ENCODE measurements around the gene SCFD2.
A peak's percentile ranks its signal among the peaks of the same experiment; 100 is the strongest.
"Not testable (repeated sequence)": the region's sequence is repeated elsewhere in the genome, so short reads cannot be mapped to it uniquely, and the experiment has no call there.

The SCFD2 gene

DNA sequence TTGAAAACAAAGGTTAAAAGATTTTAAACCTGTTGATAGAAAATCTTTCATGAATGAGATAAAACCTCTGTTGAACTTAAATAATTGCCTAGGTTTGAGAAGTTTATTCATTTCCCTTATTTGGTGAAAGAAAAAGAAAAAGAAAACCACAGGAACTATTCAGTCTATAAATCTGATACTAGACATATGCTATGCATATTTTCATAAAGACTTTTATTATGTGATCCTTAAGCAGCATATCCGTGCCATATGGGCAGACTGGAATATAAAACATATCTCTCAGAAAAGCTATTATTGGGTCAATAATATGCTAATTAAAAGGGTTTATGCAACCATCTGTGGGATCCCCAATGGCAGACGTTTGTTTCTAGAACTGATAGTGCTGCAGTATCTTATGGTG is 325.0 kb downstream of the SCFD2 start:
- no peak for FAIRE-seq

DNA sequence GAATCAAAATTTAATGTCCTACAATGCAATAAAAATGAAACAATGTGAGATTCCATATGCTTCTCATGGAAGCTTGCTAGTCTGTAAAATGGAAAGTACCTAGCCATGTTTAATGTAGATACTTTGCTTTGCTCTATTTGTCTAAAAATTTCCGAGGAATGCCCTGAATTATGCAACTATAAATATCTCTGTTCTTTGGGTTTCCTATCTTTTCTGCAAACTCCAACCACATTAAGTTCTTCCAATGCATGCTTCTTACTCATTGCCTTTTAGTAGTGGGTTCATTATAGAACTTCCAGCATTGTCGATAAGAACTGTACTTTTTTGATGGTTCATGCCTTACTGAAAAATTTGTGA is 325.4 kb downstream of the SCFD2 start:
- no peak for FAIRE-seq

DNA sequence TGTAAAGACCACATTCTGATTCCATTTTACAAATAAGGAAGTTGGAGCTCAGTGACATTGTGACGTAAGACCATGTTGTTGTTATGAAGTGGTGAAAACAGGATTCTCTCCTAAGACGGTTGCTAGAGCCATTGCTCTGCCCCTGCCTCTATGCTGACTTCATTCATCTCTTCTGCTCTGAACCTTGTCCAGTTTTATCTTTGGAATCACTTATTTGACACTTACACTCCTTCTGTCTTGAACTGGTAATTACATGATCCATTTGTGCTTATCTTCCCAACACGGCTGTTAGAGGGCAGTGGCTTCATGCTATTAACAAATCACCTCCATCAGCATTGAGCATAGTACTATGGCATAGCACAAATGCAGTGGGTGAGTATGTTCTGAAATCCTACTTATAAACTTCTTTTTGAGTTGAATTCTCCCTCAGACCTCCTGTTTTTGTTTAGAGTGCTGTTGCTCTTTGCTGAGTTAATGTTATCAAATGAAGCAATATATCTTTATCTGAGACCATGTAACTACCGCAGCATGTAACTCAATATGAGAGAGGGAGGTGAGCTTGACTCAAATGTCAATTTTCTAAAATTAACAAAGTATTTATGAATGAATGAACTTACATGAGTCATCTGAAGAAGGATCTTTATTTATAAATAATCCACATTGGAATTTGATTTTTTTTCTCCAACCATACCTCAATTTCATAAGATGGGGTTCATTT is 326.0 kb downstream of the SCFD2 start:
- no peak for FAIRE-seq

DNA sequence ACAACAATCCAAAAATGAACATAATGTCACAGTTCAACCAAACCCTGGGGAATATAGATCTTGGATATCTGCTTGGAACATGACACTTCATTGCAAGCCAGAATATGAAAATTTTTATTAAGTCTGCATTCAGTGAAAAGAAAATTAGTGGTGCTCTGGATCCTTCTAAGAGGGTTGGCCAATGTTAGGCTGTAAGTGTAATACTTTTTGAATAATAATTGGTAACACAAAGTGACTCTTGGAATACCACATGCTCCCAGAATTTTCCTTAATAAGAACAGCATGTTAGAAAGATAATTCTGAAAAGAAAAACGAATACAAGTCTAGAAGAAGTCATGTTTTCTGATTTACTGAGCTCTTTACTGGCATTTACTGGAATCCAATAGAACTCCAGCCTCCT is 328.0 kb downstream of the SCFD2 start:
- no peak for FAIRE-seq

DNA sequence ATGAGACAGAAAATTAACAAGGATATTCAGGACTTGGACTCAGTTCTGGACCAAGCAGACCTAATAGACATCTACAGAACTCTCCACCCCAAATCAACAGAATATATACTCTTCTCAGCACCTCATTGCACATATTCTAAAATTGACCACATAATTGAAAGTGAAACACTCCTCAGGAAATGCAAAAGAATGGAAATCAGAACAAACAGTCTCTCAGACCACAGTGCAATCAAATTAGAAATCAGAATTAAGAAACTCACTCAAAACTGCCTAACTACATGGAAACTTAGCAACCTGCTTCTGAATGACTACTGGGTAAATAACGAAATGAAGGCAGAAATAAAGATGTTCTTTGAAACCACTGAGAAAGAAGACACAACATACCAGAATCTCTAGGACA is 333.0 kb downstream of the SCFD2 start:
- FAIRE-seq = not testable (repeated sequence)

DNA sequence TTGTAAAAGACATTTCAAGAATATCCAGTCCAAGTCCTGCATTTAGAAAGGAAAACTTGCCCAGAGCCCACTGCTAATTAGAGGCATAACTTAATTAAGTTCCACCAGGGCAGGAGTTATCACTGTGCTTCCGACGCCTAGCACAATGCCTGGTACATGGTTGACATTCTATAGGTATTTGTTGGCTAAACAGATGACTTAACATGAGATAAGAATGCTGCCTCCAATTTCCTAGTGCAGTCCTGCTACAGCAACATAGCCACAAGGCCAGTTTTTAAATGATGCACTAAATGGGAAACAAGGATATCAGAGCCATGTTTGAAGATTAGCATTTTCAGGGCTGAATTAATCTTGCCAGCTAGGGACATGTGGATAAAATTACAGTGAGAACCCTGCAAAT is 339.6 kb downstream of the SCFD2 start:
- no peak for FAIRE-seq

DNA sequence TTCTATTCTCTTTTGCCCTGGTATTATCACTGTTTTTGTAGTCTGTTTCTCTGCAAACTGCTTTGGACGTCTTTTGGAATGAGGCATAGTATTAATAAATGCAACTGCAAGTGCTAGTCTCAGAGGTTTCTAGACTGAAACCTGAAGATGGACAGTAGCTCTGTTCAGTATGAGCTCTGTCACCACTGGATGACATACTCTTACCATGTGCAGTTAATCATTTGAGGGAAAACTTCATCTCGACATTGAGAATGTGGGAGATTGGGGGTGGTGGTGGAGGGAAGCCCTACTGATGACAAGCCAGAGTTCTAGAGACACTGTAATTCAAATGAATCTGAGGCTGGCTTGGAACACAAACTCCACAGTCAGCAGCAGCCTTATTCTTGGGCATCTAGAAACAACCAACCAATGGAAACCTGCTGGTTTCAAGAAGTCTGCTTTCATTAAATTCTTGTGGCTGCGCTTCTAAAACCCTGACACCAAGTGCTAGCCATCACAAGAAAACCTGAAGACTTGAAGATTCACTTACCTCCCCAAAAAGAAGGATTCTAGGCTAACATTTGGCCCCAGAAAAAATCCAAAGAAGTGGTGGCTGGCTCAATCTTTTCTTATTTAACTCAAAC is 342.1 kb downstream of the SCFD2 start:
- no peak for FAIRE-seq

DNA sequence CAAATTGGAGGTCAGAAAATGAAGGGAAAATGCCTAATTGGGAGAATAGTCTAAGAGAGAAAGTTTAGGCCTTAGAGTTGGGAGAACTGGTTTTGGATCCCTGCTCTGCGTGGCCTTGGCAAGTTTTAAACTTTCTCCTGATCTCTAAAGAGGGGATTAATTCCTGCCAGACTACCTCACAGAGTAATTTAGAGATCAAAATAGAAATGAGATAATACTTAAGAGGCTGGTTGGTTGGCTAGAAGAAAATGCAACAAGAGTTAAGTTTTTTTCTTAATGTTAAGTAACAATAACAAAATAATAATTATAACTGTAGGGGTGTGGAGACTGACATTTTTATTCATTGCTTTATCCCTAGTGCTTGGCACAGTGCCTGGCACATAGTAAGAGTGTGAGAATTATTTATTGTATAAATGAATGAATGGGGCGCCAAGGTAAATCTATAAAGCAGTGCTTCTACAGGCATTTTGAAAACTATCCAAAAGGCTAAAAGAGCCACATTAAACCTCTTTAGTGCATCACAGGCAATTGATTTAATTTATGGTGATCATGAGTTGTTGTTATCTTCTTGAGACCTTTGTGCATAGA is 343.3 kb downstream of the SCFD2 start:
- no peak for FAIRE-seq

DNA sequence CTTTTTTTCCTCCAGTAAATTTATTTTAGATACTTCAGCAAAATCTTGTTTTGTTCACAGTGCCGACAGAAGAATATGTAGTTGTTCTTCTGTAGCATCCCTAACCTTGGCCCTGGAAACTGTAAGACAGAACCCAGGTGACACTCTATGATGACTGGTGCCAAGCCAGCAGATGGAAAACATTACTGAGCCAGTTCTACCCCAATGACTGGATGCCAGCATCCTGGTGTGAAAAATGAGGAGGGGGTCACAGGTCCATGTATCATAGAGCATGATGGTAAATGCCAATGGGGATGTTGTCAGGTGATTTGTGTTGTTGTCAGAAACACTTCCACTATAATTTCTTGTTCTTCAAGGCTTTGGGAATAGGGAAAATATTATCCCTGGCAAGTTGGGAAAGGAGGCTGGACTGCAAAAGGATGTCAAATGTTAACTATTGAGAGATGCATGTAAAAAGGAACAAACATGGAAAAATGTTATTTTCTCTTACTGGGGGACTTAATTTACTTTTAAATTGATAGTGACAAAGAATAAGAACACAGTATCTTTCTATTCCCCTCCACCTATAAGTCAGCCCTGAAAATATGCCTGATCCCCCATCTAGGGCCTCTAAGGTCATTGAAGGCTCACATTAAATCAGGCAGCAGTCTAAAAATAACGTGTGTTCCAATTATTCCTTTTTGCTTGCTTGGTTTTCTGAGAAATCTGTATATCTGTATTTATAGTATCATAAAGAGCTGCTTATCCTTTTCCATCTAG is 343.9 kb downstream of the SCFD2 start:
- FAIRE-seq = no peak

DNA sequence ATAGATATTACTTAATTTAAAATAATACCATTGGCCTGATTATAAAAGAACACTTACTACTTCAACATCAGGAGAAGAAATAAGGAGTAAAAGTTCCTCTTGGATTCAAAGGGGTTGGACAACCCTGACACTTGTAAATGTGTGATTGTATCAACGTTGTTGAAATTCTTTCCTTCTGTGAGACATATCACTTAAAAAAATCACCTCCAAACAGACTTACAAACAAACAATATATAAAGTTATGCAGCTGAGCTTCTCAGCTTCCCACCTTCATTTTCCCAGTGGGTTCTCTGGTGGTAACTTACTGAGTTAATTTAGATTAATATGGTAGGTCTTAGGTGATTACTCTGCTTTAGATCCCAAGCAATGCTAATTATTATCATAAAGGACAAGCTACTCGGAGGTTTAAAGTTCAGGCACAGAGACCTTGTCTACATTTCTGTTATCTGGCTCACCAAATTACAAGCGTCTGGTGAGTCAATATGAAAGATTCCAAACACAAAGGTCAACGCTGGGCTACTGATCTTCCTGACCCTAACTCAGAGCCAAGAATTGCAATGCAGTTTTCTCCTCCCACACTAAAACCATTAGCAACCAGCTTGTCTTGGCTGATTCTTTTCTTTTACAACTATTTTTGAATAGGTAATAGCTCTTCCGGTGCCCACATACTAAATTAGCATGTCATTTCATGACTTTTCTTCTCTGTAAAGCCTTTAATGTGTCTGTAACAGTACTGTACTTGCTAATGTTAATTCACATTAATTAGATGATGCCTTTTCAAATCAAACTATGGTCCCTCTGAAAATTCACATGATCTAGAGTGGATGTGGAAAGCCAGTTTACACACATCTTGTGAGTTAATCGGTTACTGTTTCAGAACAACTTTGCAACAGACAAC is 346.1 kb downstream of the SCFD2 start:
- no peak for FAIRE-seq

DNA sequence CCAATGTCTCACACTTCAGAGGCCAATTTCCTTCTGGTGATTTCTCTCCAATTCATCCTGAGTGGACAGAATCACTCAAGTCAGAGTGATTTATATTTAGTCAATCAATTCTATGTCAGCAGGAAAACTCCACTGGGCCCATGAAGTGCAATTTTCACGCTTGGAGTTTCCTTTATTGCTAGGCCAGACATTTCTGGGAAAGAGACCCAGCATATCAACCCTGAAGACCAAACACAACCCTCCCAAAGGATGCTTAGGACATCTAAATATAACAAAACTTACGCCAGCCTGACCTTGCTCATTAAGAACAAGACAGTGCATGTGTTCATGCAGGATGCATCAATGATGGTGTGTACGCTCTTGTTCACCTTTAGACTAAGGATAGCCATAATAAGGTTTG is 347.4 kb downstream of the SCFD2 start:
- no peak for FAIRE-seq

DNA sequence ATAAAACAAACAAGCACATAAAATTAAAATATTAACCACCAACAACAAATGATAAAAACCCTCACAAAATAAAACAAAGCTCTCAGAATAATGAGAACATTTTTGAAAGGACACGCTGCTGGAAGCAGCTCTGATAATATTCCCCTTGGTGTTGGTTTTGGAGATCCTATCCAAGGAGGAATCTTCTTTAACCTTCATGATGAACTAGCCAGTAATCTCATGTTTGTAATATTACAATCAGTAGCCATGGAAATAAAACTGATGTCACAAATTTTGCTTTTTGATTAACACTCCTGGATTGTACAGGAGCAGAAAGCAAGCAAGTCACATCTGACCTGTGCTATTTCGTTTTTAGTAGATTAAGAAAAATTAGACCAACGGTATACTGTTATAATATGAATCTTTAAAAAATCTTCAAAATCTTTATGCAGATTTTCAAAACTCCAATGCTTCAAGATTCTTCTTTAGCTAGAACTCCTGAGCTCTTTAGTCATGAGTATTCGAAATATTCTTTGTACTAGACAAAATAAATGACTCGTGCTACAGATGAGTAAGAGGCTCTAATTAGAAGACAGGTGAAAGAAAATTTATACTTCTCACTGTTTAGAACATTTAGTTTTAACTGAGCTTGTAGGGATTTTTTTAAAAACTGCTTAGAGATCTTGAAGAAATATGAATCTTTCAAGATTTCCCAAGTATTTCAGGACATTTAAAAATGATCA is 349.6 kb downstream of the SCFD2 start:
- FAIRE-seq = peak; percentile 70

DNA sequence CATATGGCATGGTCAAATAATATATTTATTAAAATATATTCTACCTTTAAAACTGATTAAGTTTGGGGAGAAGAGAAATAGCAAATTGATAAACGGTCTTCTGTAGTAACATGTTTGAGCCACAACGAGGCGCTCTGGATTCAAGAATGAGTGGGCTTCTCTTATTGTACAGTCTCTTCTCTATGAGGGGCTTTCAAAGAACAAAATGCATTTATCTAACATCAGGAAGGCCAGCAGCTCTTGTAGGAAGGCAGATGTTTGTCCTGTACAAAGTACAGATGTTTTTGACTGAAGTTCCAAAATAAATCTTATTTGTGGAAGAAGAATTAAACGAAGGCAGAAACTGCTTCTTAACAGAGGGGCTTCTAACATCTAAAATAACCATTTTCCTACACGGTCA is 350.2 kb downstream of the SCFD2 start:
- FAIRE-seq = no peak

DNA sequence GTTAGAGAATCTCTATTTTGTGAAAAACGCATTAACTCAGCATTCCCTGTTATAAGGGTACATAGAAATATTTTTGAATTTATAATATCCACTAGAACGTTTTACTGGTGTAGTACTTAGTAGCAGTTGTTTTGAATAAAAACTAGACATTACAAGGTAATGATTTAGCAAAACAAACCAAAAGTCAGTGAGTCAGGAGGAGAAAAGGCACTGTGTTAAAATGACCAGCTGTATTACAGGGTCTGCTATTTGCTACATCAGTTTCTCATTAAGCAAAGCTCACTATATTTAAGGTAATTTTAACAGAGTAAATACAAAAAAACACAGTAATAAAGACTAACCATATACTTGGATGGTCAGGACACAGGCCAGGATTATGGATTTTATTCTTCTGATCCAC is 351.0 kb downstream of the SCFD2 start:
- FAIRE-seq = no peak

DNA sequence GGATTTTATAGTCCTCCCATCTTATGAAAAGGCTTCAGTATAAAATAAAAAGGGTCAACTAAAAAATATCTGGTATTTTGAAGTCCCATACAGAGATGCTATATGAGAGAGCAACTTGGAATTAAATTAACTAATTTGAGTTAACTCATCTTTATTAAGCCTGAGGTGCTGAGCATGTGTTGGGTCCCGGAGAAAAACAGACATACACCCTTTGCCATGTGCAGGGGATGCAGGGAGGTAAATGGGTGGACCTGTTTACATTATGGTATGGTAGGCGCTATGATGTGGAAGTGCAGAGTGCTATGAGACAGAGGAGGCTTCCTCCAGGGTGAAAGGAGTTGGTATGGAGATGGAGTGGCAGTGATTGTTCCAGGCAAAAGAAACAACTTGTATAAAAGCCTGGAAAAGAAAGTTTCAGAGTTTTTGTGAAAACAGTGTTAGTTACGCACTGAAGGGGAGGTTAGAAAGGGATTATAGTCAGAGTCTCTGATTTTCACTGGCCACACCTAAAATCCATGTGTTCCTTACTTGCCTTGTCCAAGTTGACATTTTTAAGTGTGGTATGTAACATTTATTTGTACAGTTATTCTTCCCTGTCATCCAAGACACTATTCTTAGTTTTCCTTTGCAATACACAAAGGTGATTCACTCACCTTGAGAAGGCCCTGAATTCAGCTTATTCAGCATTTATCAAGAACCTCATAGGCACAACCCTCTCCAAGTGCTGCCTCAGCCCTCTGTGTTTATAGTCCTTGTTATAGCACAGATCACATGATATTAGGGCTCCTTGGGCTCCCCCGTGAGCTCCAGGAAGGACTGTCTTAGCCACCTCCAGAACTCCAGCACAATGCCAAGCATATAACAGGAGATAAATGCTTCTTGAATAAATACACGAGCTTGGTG is 351.7 kb downstream of the SCFD2 start:
- no peak for FAIRE-seq

DNA sequence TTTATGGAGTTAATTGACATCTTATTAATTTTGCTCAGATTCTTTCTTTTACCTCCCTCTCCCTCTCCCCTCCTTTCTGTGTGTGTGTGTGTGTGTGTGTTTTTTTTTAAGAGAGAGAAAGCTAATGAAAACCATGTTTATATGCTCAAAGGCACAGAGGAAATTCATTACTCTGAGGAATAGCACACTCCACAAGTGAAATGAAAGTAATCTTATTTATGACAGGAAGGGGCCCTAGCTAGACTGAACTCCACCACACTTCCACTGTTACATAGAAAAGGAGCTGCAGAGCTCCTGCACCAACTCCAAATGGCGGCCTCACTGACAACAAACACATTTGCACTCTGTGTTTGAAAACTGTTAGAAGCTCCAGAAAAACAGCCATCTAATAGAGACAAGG is 353.1 kb downstream of the SCFD2 start:
- no peak for FAIRE-seq

DNA sequence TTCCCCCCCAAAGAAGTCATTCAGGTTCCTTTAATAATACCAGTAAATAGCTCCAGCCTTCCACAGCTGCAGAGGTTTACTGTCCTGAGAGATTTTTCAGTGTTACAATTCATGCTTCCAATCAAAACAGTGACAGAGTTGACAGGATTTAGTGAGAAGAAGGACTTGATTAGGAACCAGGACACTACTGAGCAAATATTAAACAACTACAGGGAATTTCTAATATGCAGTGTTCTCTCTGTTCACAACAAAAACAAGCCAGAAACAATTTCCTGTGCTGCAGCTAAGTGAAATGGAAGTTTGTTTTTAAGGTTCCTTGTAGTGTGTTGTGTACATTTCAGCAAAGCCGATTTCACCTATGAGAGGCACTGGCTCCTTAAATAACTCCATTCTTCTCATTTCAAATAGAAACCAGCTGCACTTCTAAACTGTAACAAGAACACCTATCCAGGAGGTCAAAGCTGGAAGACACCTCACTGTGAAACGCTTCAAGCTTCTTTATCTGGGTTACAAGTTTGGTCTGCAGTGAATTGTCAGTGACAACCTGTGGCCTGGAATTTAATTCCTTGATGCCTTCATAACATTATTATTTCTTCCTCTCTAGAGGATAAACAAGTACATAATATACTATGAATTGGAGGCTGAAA is 354.5 kb downstream of the SCFD2 start:
- FAIRE-seq = no peak

DNA sequence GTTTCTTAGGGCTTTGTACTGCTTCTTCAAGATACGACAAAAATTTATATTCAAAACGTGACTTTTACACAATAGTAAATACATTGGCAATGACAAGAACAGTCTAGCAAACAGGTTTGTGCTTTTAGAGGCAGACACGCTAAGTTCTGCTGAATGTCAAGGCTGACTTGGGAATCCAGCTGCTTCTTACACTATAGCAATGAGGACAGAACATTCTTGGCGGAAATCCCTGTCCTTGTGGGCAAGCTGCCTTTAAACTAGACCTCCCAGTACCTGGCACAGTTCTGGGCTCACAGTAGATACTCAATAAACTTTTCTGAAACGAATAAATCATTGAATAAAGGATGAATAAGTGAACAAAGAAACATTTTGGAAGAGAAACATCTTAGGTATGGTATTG is 355.5 kb downstream of the SCFD2 start:
- no peak for FAIRE-seq

DNA sequence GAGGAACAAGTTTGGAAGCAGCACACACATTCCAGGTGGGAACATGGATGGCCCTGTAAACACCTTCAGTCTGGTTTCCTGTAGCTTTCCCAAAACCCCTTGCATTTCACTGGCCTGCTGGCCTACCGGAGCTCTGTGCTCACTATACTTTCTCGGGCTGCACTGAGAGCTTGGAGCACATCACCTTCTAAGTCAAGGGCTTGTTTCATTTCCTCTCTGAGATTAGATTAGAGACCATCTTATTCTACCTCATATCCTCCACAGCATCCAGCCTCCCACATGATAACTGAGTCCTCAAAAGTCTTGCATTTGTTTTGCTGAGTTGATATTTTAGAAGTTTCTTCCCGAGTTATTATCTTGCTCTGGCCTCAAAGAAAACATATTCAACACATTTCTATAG is 356.0 kb downstream of the SCFD2 start:
- FAIRE-seq = no peak

DNA sequence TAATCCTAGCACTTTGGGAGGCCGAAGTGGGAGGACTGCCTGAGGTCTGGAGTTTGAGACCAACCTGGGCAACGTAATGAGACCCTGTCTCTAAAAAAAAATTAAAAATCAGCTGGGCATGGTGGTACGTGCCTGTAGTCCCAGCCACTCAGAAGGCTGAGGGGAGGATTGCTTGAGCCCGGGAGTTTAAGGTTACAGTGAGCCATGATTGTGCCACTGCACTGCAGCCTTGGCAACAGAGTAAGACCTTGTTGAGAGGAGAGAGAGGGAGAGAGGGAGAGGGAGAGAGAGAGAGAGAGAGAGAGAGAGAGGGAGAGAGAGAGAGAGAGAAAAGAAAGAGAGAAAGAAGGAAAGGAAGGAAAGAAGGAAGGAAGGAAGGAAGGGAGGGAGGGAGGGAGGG is 358.8 kb downstream of the SCFD2 start:
- FAIRE-seq = no peak

DNA sequence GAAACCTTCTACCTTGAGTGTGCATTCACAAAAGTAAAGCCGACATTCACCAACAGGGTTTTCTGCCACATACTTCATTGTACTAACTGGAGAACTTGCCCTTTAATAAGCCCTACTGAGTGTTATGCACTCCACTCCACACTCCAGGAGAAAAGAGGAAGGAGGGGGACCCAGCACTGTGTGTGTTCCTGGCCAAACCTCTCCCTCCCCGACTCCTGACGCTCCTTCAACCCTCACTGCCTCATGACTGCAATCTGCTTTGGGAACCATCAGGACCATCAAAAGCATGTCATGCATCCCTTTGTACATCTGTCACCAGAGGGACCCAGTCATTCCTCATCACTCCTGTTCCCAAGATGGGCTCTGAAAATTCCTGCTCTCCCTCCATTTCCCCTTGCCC is 360.1 kb downstream of the SCFD2 start:
- FAIRE-seq = no peak

Measured in islet of Langerhans (tissue), 1 donor.